Measurements from ENCODE around the gene SLC27A2. TPM values are rescaled to one million over a fixed set of nuclear protein-coding genes. Genes with fewer than 3 reads are reported as not detected.

Gene SLC27A2
- total RNA-seq, 1 experiment from 2014 or later: 7.0 TPM

- H3K23me2 ChIP-seq (ENCODE audit: insufficient read length, low read depth, low read length, poor library complexity, severe bottlenecking): no peaks in the 10 kb centered on the region
- TF ChIP-seq CTCF (conservative IDR thresholded peaks at IDR 0.05): no peak
- no peaks in the 10 kb centered on the region for H3K79me2 ChIP-seq (ENCODE audit: insufficient read depth, low read length)
- Mint-ChIP-seq H3K27ac (no peak overlapping the region), H3K36me3 (ENCODE audit: insufficient read depth in 1 of 3, low read depth in 3 of 3) (peaks cover 0 to 2% (median 0%) of the 10 kb centered on the region in 3 experiments; a peak in 1 of 7 replicates), H3K9me3 (no peaks in the 10 kb centered on the region), H3K4me1 (peaks cover 5 to 9% of the 10 kb centered on the region in 2 experiments), H3K27me3 (ENCODE audit: low read depth) (no peaks in the 10 kb centered on the region), H3K4me3 (no peak overlapping the region)
- no peak overlapping the region for H2BK12ac ChIP-seq (ENCODE audit: insufficient read length, low read depth, low read length)
- H3K4ac ChIP-seq (ENCODE audit: low read depth, low read length): no peak overlapping the region
- no peak overlapping the region for H2BK20ac ChIP-seq (ENCODE audit: low read depth, low read length, poor library complexity, severe bottlenecking)
- no peaks in the 10 kb centered on the region for H3K27me3 ChIP-seq (ENCODE audit: insufficient read depth, low read length)
- H3K18ac ChIP-seq (ENCODE audit: insufficient read length, low read depth, low read length): no peak overlapping the region
- no peak overlapping the region for H2AK5ac ChIP-seq (ENCODE audit: insufficient read length, low read length)
- H2BK5ac ChIP-seq (ENCODE audit: insufficient read length, low read length): no peak overlapping the region
- no peak overlapping the region for H3K23ac ChIP-seq (ENCODE audit: insufficient read length, low read depth, low read length)
- DNase-seq: no peak
- H3K79me1 ChIP-seq (ENCODE audit: insufficient read depth, low read depth, low read length, poor library complexity, severe bottlenecking): no peaks in the 10 kb centered on the region
- no CpG with 5 or more reads among the region's 1 CpG for WGBS (ENCODE audit: extremely low coverage, insufficient read length, low lambda C conversion rate)
- H3K4me2 ChIP-seq (ENCODE audit: insufficient read depth, insufficient read length, low read length): no peak overlapping the region
- H2BK120ac ChIP-seq (ENCODE audit: low read depth, low read length, poor library complexity, severe bottlenecking): no peak overlapping the region
- no peaks in the 10 kb centered on the region for H3K9me3 ChIP-seq (ENCODE audit: control insufficient read depth, low read depth, low read length)
- no peak overlapping the region for H2BK15ac ChIP-seq (ENCODE audit: low read depth, low read length)
- no peak overlapping the region for H4K8ac ChIP-seq (replicated peaks; ENCODE audit: insufficient read length, low read depth, low read length)
- H4K5ac ChIP-seq (ENCODE audit: insufficient read length, low read depth, low read length): no peak overlapping the region
- H3T11ph ChIP-seq (ENCODE audit: low read length): no peak overlapping the region
- no peak overlapping the region for H3K9ac ChIP-seq (ENCODE audit: extremely low read depth, insufficient read length, low read length)
- H3K4me1 ChIP-seq (ENCODE audit: insufficient read depth, low read length): no peaks in the 10 kb centered on the region
- H2AFZ ChIP-seq (ENCODE audit: low read length): no peak overlapping the region
- H3K27ac ChIP-seq (ENCODE audit: insufficient read length, low read depth, low read length): no peak overlapping the region
- no peaks in the 10 kb centered on the region for H4K20me1 ChIP-seq (ENCODE audit: control insufficient read depth, insufficient read depth, insufficient read length)
- no peak overlapping the region for H3K56ac ChIP-seq (ENCODE audit: insufficient read length, low read depth, low read length)
- no peak overlapping the region for H3K14ac ChIP-seq (ENCODE audit: insufficient read depth, low read length)
- H4K91ac ChIP-seq (ENCODE audit: insufficient read length, low read depth, low read length): no peak overlapping the region
These were observed 8.7 kb downstream of the SLC27A2 start for GRCh38 chr15:50190723-50191122.

All from H9 (cell line).